Measurements from ENCODE around the gene MAP2K4.

DNA sequence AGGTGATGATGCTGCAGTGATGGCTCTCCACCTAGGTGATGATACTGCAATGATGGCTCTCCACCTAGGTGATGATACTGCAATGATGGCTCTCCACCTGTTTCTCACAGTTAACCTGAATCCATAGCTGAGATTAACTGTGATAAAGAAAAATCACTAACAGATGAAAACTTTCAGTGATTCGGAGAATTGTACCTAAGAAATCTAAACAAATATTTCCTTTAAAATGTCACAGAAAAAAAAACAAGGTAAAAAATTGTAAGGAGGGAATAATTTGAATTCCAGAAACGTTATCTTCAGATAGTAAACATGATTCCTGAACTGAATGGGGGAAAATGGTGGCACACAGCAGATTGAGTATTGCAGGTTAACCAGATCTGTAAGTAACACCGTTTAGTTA, 113.4 kb downstream of the MAP2K4 start:
- TF ChIP-seq, protein P1, sequence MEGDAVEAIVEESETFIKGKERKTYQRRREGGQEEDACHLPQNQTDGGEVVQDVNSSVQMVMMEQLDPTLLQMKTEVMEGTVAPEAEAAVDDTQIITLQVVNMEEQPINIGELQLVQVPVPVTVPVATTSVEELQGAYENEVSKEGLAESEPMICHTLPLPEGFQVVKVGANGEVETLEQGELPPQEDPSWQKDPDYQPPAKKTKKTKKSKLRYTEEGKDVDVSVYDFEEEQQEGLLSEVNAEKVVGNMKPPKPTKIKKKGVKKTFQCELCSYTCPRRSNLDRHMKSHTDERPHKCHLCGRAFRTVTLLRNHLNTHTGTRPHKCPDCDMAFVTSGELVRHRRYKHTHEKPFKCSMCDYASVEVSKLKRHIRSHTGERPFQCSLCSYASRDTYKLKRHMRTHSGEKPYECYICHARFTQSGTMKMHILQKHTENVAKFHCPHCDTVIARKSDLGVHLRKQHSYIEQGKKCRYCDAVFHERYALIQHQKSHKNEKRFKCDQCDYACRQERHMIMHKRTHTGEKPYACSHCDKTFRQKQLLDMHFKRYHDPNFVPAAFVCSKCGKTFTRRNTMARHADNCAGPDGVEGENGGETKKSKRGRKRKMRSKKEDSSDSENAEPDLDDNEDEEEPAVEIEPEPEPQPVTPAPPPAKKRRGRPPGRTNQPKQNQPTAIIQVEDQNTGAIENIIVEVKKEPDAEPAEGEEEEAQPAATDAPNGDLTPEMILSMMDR (IDR thresholded peaks at IDR 0.05), result no peak
- no peak for TF ChIP-seq POLR2A (IDR thresholded peaks at IDR 0.05)

Data from sigmoid colon (tissue), 3 donors.